ENCODE results near the gene ZCCHC8. TPM values are rescaled to one million over a fixed set of nuclear protein-coding genes. Genes with fewer than 3 reads are reported as not detected.

The ZCCHC8 gene
- total and polyA plus RNA-seq, 2 of the 8 experiments (the other 6 are each of a cell fraction or from before 2014, with no cell fraction given) = 13.8 to 28.9 TPM

DNA sequence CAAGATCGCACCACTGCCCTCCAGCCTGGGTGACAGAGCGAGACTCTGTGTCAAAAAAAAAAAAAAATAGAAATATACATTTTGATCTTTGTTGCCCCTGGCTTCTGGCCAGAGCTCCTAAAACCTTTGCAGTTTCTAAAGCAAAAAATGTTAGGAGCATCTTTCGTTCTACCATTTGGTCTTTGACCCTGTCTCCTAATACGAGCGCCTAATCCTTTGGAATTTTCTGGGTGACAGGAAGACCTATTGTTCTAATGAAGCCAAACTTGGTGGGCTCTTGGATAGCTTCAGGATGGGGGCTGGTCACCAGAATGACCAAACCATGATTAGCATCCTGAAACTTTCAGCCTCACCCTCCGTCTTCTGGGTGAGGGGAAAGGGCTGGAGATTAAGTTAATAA, 46.0 kb downstream of the ZCCHC8 start (continued):
- TF ChIP-seq EZH2 (IDR thresholded peaks at IDR 0.05; ENCODE audit: low read depth, low read length, severe bottlenecking) (no peak), SIX5 (IDR thresholded peaks at IDR 0.05; ENCODE audit: low read depth, low read length) (no peak), TCF12 (IDR thresholded peaks at IDR 0.05; ENCODE audit: low read depth, low read length) (no peak)

Data from H1 (cell line).